Stimulated activated CD4-positive, alpha-beta T cell treated with anti-CD3 and anti-CD28 coated beads, TNF-alpha, amount 100 ng/mL, for 24 hours (primary cell): Measurements from ENCODE around the gene COLEC11.
"Not testable (repeated sequence)": the region's sequence is repeated elsewhere in the genome, so short reads cannot be mapped to it uniquely, and the experiment has no call there.

ENCODE experiments used
- DNase-seq, 3 experiments: peaks; one replicate each; pipeline ENCODE4 v3.0.0-alpha.2; 2020; ENCODE audit warnings: low read depth in 3 of 3

COLEC11 gene

GRCh38 chr2:3652896-3653625 lies 58.1 kb downstream of the COLEC11 start:
- DNase-seq, result no peak

GRCh38 chr2:3654011-3654410 lies 59.1 kb downstream of the COLEC11 start:
- DNase-seq, result no peak

GRCh38 chr2:3654531-3655225 lies 59.8 kb downstream of the COLEC11 start:
- DNase-seq, result no peak

- DNase-seq, result no peak
These were observed 61.2 kb downstream of the COLEC11 start for GRCh38 chr2:3655871-3656761.

- DNase-seq, result no peak
These were observed 62.1 kb downstream of the COLEC11 start for GRCh38 chr2:3656762-3657721.

- no peak for DNase-seq
These were observed 63.0 kb downstream of the COLEC11 start, which contains the start of gene ALLC for GRCh38 chr2:3657881-3658280. Gene ALLC (plus strand): TSS chr2:3658200. CDS start chr2:3671158, 12,958 bp downstream.

GRCh38 chr2:3659447-3660432 lies 64.8 kb downstream of the COLEC11 start:
- no peak for DNase-seq

- DNase-seq, result not testable (repeated sequence)
These were observed 65.7 kb downstream of the COLEC11 start for GRCh38 chr2:3660640-3661039.

GRCh38 chr2:3661149-3661660 lies 66.3 kb downstream of the COLEC11 start:
- no peak for DNase-seq

GRCh38 chr2:3662239-3662638 lies 67.3 kb downstream of the COLEC11 start:
- DNase-seq, result no peak

- no peak for DNase-seq
These were observed 69.2 kb downstream of the COLEC11 start for GRCh38 chr2:3664118-3664517.

GRCh38 chr2:3664925-3665324 lies 70.0 kb downstream of the COLEC11 start:
- DNase-seq, result no peak

- no peak for DNase-seq
These were observed 71.1 kb downstream of the COLEC11 start for GRCh38 chr2:3665886-3666612.

GRCh38 chr2:3666613-3666975 lies 71.7 kb downstream of the COLEC11 start:
- no peak for DNase-seq

GRCh38 chr2:3667151-3667631 lies 72.3 kb downstream of the COLEC11 start:
- no peak for DNase-seq

- no peak for DNase-seq
These were observed 74.7 kb downstream of the COLEC11 start for GRCh38 chr2:3669656-3670055.

- DNase-seq, result no peak
These were observed 75.5 kb downstream of the COLEC11 start for GRCh38 chr2:3670376-3670775.

- no peak for DNase-seq
These were observed 76.0 kb downstream of the COLEC11 start for GRCh38 chr2:3670941-3671340.
